GM23248 (cell line): ENCODE data around the gene TMEM132A.

Experiments
- EZH2 ChIP-seq: fragments of 200-600 bp; sonication (generic); IDR thresholded peaks from 2 replicates; pipeline ENCODE4 v1.6.1; 2018; ENCODE audit warnings: antibody characterized with exemption, mild to moderate bottlenecking; ENCODE audit not compliant: insufficient read depth, poor library complexity, severe bottlenecking
- EZH2phosphoT487 ChIP-seq: fragments of 200-600 bp; sonication (generic); IDR thresholded peaks from 2 replicates; pipeline ENCODE4 v1.6.1; 2018; ENCODE audit warnings: antibody characterized with exemption, moderate library complexity, mild to moderate bottlenecking, low read depth; ENCODE audit not compliant: insufficient read depth

- no peak for TF ChIP-seq EZH2phosphoT487
- TF ChIP-seq EZH2 = no peak
Observed at GRCh38 chr11:60968223-60968622, 44.0 kb downstream of the TMEM132A start.
